HL-60 (cell line): Measurements from ENCODE around the gene CRYBA2.

Experiments used
- CTCF ChIP-seq: IDR thresholded peaks from one replicate; pipeline ENCODE4 v1.5.1; 2011; ENCODE audit warnings: low read length, control low read depth, inconsistent platforms; ENCODE audit not compliant: insufficient read depth
- POLR2AphosphoS5 ChIP-seq: IDR thresholded peaks from 2 replicates; pipeline ENCODE4 v1.6.1; 2012; ENCODE audit warnings: low read depth
- REST ChIP-seq: IDR thresholded peaks from 2 replicates; pipeline ENCODE4 v1.6.1; 2012; ENCODE audit warnings: low read depth; ENCODE audit not compliant: insufficient replicate concordance

DNA sequence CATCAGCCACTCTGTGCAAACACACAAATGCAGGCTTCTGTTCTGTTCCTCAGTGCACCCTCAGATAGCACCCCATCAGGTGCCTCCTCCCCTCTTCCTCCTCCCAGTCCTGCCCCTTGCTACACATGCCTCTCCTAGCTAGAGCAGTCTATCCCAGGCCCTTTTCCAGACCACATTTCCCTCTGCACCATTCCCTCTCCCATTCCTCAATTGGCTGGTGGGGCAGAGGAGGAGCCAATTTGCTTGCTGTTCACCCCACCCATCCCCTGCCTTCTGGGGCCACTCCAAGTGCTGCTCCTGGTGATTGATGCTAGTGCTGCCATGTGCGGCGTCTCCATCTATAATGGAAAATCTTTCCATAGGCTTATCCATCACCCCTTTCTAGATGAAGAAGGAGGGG, 42.7 kb upstream of the CRYBA2 start:
- no peak for TF ChIP-seq CTCF
- no peak for TF ChIP-seq REST
- no peak for TF ChIP-seq POLR2AphosphoS5
